Vagina (tissue), 2 donors: ENCODE data around the gene CPNE7.

Source experiments
- POLR2A ChIP-seq, 2 donors: fragments of 450-650 bp; IDR thresholded peaks; one replicate each; pipeline ENCODE4 v1.6.1; 2017; ENCODE audit warnings: antibody characterized with exemption in 2 of 2, mild to moderate bottlenecking in 2 of 2, moderate library complexity in 2 of 2
- TF ChIP-seq, protein P1 (sequence below), 3 experiments: fragments of 450-650 bp in 2 of 3; fragments of 200-600 bp in 1 of 3; sonication (generic) in 1 of 3; IDR thresholded peaks; one replicate each; pipeline ENCODE4 v1.5.1; 2017 to 2019; ENCODE audit warnings: antibody characterized with exemption in 3 of 3, mild to moderate bottlenecking in 2 of 3, moderate library complexity in 2 of 3

DNA sequence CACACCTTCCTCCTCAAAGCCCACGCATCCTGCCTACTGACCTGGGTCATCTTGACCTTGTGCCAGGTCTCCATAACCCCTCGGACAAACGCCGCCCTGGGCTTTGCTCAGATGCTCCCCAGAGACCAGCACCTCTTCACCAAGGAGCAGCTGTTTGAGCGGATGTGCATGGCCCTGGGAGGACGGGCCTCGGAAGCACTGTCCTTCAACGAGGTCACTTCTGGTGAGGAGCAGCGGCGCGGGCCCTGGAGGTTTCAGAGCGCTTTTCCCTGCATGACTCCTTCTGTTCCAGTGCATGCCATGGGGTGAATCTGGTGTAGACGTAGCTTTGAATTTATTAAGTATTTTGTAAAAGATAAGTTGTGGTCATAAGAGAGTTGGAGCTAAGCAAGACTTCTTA, 22.6 kb upstream of the CPNE7 start:
- TF ChIP-seq, protein P1, sequence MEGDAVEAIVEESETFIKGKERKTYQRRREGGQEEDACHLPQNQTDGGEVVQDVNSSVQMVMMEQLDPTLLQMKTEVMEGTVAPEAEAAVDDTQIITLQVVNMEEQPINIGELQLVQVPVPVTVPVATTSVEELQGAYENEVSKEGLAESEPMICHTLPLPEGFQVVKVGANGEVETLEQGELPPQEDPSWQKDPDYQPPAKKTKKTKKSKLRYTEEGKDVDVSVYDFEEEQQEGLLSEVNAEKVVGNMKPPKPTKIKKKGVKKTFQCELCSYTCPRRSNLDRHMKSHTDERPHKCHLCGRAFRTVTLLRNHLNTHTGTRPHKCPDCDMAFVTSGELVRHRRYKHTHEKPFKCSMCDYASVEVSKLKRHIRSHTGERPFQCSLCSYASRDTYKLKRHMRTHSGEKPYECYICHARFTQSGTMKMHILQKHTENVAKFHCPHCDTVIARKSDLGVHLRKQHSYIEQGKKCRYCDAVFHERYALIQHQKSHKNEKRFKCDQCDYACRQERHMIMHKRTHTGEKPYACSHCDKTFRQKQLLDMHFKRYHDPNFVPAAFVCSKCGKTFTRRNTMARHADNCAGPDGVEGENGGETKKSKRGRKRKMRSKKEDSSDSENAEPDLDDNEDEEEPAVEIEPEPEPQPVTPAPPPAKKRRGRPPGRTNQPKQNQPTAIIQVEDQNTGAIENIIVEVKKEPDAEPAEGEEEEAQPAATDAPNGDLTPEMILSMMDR (IDR thresholded peaks at IDR 0.05): no peak
- no peak for TF ChIP-seq POLR2A (IDR thresholded peaks at IDR 0.05)
